ENCODE data around the gene ARL8A. TPM values are rescaled to one million over a fixed set of nuclear protein-coding genes. Genes with fewer than 3 reads are reported as not detected.
A peak's percentile ranks its signal among the peaks of the same experiment; 100 is the strongest.

ARL8A gene
- total and polyA plus RNA-seq, 2 experiments from 2014 or later: 32.7 to 56.0 TPM

DNA sequence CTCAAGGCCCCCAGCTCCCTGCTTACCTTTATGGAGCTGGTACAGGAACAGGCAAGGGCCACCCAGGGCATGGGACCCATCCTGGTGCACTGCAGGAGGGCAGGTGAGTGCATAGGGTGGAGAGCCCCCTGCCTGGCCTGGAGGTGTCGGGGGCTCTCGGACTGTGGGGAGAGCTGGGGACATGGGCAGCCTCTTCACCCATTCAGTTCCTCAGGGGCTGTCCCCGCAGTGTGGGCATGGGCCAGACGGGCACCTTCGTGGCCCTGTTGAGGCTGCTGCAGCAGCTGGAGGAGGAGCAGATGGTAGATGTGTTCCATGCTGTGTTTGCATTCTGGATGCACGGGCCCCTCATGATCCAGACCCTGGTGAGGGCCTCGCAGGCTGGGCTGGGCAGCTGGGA lies 41.8 kb upstream of the ARL8A start:
- Histone ChIP-seq H3K27me3 (no peaks in the 10 kb centered on the region), H3K9me3 (ENCODE audit: low read depth) (no peaks in the 10 kb centered on the region), H3K4me3 (no peak overlapping the region), H3K4me2 (no peak overlapping the region), H3K4me1 (ENCODE audit: insufficient read depth) (peaks cover 16% of the 10 kb centered on the region), H4K20me1 (ENCODE audit: insufficient read depth, poor library complexity, severe bottlenecking) (no peaks in the 10 kb centered on the region), H2AFZ (no peak overlapping the region), H3K27ac (no peak overlapping the region), H3K36me3 (replicated peaks; ENCODE audit: insufficient read depth, low read depth) (no peaks in the 10 kb centered on the region), H3K9me2 (replicated peaks; ENCODE audit: insufficient read depth) (no peaks in the 10 kb centered on the region), H3K79me2 (no peaks in the 10 kb centered on the region)
- TF ChIP-seq EZH2 (IDR thresholded peaks at IDR 0.05; ENCODE audit: borderline replicate concordance): no peak
- TF ChIP-seq EZH2phosphoT487 (IDR thresholded peaks at IDR 0.05; ENCODE audit: low read depth, severe bottlenecking, unreplicated experiment): no peak
- TF ChIP-seq, protein P1, sequence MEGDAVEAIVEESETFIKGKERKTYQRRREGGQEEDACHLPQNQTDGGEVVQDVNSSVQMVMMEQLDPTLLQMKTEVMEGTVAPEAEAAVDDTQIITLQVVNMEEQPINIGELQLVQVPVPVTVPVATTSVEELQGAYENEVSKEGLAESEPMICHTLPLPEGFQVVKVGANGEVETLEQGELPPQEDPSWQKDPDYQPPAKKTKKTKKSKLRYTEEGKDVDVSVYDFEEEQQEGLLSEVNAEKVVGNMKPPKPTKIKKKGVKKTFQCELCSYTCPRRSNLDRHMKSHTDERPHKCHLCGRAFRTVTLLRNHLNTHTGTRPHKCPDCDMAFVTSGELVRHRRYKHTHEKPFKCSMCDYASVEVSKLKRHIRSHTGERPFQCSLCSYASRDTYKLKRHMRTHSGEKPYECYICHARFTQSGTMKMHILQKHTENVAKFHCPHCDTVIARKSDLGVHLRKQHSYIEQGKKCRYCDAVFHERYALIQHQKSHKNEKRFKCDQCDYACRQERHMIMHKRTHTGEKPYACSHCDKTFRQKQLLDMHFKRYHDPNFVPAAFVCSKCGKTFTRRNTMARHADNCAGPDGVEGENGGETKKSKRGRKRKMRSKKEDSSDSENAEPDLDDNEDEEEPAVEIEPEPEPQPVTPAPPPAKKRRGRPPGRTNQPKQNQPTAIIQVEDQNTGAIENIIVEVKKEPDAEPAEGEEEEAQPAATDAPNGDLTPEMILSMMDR (IDR thresholded peaks at IDR 0.05; ENCODE audit: poor library complexity): no peak
- no peak for DNase-seq (ENCODE audit: low spot score)
- WGBS (ENCODE audit: low lambda C conversion rate, missing lambda C conversion rate): 86% methylated on average over 7 of the region's 7 CpGs

DNA sequence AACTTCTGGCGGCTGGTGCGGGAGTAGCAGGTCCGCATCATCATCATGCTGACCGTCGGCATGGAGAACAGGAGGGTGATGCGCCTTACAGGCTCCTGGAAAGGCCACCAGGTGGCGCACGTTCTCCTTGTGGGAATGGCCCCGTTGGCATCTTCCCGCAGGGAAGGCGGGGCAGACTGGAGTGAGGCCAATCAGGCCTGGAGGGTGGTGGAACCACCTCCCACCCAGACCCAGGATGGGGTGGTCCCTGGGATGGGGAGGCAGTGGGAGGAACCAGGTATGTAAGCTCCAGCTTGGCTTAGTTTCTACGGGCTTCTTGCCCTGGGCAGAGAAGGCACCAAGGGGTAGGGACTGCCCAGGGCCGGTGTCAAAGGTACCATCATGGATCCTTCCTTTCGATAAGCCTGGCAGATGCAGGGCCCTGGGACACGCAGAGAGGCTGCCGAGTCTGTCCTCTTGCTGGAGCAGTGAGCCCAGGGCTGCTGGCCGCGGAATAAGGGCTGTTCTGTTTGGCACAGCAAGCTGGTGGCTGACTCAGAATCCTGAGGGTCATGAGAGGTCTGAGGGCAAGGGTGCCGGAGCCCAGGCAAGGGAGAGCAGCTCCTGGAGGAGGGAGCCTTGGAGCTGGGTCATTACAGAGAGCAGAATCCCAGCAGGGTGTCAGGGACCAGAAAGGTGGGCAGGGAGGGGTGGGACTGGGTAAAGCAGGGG lies 40.4 kb upstream of the ARL8A start:
- Histone ChIP-seq H2AFZ (no peak overlapping the region), H3K9me2 (replicated peaks; ENCODE audit: insufficient read depth) (no peaks in the 10 kb centered on the region), H3K27ac (no peak overlapping the region), H3K79me2 (no peaks in the 10 kb centered on the region), H4K20me1 (ENCODE audit: insufficient read depth, poor library complexity, severe bottlenecking) (no peaks in the 10 kb centered on the region), H3K9me3 (ENCODE audit: low read depth) (no peaks in the 10 kb centered on the region), H3K4me1 (ENCODE audit: insufficient read depth) (peaks cover 9% of the 10 kb centered on the region), H3K36me3 (replicated peaks; ENCODE audit: insufficient read depth, low read depth) (no peaks in the 10 kb centered on the region), H3K4me2 (no peak overlapping the region), H3K4me3 (no peak overlapping the region), H3K27me3 (no peaks in the 10 kb centered on the region)
- 20% methylated on average over 19 of the region's 19 CpGs for WGBS (ENCODE audit: low lambda C conversion rate, missing lambda C conversion rate)
- TF ChIP-seq EZH2phosphoT487 (IDR thresholded peaks at IDR 0.05; ENCODE audit: low read depth, severe bottlenecking, unreplicated experiment) (no peak), EZH2 (IDR thresholded peaks at IDR 0.05; ENCODE audit: borderline replicate concordance) (no peak)
- TF ChIP-seq, protein P1 (IDR thresholded peaks at IDR 0.05; ENCODE audit: poor library complexity): peak; percentile 89
- peak; percentile 95 for DNase-seq (ENCODE audit: low spot score)

DNA sequence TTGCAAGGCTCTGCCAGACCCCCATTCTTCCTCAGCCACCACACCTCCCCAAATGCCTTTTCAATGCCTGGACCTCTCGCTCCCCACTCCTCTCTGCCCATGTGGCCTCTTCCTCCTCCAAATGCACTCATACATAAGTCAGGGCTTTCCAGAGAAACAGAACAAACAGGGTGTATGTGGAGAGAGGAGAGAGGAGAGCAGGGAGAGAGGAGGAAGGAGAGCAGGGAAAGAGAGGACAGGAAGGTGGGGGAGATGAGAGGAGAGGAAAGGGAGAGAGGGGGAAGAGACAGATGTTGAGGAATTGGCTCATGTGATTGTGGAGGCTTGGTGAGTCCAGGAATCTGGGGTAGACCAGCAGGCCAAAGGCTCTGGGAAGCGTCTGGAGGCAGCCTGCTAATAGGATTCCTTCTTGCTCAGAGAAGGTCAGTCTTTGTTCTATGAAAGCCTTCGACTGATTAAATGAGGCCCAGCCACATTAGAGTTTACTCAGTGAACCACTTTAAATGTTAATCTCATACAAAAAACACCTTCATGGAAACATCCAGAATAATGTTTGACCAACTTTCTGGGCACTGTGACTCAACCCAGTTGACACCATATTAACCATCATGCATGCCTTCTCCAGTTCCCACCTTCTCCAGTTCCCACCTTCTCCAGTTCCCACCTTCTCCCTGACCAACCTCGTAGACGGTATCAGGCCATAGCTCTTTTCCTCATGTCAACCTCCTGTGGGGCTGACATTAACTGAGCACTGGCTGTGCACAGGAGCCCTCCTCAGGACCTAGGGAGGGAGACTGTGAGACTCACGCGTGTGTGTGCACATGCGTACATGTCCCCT lies 37.7 kb upstream of the ARL8A start:
- 87% methylated on average over 8 of the region's 8 CpGs for WGBS (ENCODE audit: low lambda C conversion rate, missing lambda C conversion rate)
- Histone ChIP-seq H3K9me2 (replicated peaks; ENCODE audit: insufficient read depth) (no peaks in the 10 kb centered on the region), H3K79me2 (no peaks in the 10 kb centered on the region), H3K9me3 (ENCODE audit: low read depth) (no peaks in the 10 kb centered on the region), H3K36me3 (replicated peaks; ENCODE audit: insufficient read depth, low read depth) (no peaks in the 10 kb centered on the region), H4K20me1 (ENCODE audit: insufficient read depth, poor library complexity, severe bottlenecking) (no peaks in the 10 kb centered on the region), H3K4me3 (no peak overlapping the region), H2AFZ (no peak overlapping the region), H3K27me3 (no peaks in the 10 kb centered on the region), H3K27ac (no peak overlapping the region), H3K4me1 (ENCODE audit: insufficient read depth) (no peaks in the 10 kb centered on the region), H3K4me2 (no peak overlapping the region)
- DNase-seq (ENCODE audit: low spot score): no peak
- TF ChIP-seq EZH2phosphoT487 (IDR thresholded peaks at IDR 0.05; ENCODE audit: low read depth, severe bottlenecking, unreplicated experiment) (no peak), EZH2 (IDR thresholded peaks at IDR 0.05; ENCODE audit: borderline replicate concordance) (no peak)
- TF ChIP-seq, protein P1 (IDR thresholded peaks at IDR 0.05; ENCODE audit: poor library complexity): no peak

Data from hepatocyte (in vitro differentiated cells).